HEK293 (cell line): ENCODE results near the gene INHBA.

Source experiments
- CTCF ChIA-PET: fragments of 350-600 bp; formaldehyde crosslinking; extraction: SDS; loops from one replicate; lab custom pipeline; 2021; ENCODE audit warnings: antibody characterized with exemption; lab: Yijun Ruan, JAX
- POLR2A ChIA-PET: fragments of 300-600 bp; formaldehyde crosslinking; extraction: SDS; loops from one replicate; lab custom pipeline; 2020; ENCODE audit warnings: antibody characterized with exemption, inconsistent platforms; lab: Yijun Ruan, JAX
- H3K27ac ChIP-seq: fragments of 200-500 bp; sonication (Bioruptor generic); 2 replicates; pipeline ENCODE4 v1.5.1; 2014; ENCODE audit warnings: low read depth, low read length, control low read depth, inconsistent platforms; ENCODE audit errors: extremely low read depth
- H3K36me3 ChIP-seq, 2 experiments: fragments of 200-500 bp in 1 of 2; sonication (Bioruptor generic) in 1 of 2; 1 replicate in 1 of 2; 2 replicates in 1 of 2; pipeline ENCODE4 v1.5.1; 2014 to 2017; ENCODE audit warnings: inconsistent platforms in 2 of 2, low read length in 2 of 2; ENCODE audit not compliant: control insufficient read depth in 2 of 2, insufficient read depth in 1 of 2
- H3K4me1 ChIP-seq: fragments of 200-500 bp; sonication (Bioruptor generic); 2 replicates; pipeline ENCODE4 v1.5.1; 2014; ENCODE audit warnings: mild to moderate bottlenecking, low read length, inconsistent platforms; ENCODE audit not compliant: control insufficient read depth, insufficient read depth
- H3K4me3 ChIP-seq: 2 replicates; pipeline ENCODE4 v1.5.1; 2011; ENCODE audit warnings: low read depth, mild to moderate bottlenecking, control low read depth, low read length, moderate library complexity
- H3K9me3 ChIP-seq: fragments of 200-500 bp; sonication (Bioruptor generic); 2 replicates; pipeline ENCODE4 v1.5.1; 2014; ENCODE audit warnings: low read depth, low read length, inconsistent platforms; ENCODE audit not compliant: control insufficient read depth, insufficient read depth
- KLF1 ChIP-seq: fragments of 450-650 bp; formaldehyde crosslinking; IDR thresholded peaks from 2 replicates; pipeline ENCODE4 v1.5.1; 2016; ENCODE audit warnings: missing biosample characterization, missing genetic modification characterization
- PRDM2 ChIP-seq: fragments of 450-650 bp; formaldehyde crosslinking; IDR thresholded peaks from 2 replicates; pipeline ENCODE4 v1.5.1; 2016; ENCODE audit warnings: missing biosample characterization, missing genetic modification characterization, borderline replicate concordance
- SETDB1 ChIP-seq: IDR thresholded peaks from one replicate; pipeline ENCODE4 v1.6.1; 2017; ENCODE audit warnings: mild to moderate bottlenecking, low read length, moderate library complexity, mixed read lengths; ENCODE audit not compliant: insufficient read length
- ZBTB48 ChIP-seq: fragments of 450-650 bp; formaldehyde crosslinking; IDR thresholded peaks from 2 replicates; pipeline ENCODE4 v1.5.1; 2016; ENCODE audit warnings: missing biosample characterization, missing genetic modification characterization
- ZNF23 ChIP-seq: fragments of 450-650 bp; formaldehyde crosslinking; IDR thresholded peaks from 2 replicates; pipeline ENCODE4 v1.5.1; 2016; ENCODE audit warnings: missing biosample characterization, missing genetic modification characterization, borderline replicate concordance
- ZNF398 ChIP-seq: fragments of 450-650 bp; formaldehyde crosslinking; IDR thresholded peaks from 2 replicates; pipeline ENCODE4 v1.5.1; 2017; ENCODE audit warnings: missing biosample characterization, missing genetic modification characterization
- ZNF426 ChIP-seq: fragments of 450-650 bp; formaldehyde crosslinking; IDR thresholded peaks from 2 replicates; pipeline ENCODE4 v1.5.1; 2017; ENCODE audit warnings: missing biosample characterization, missing genetic modification characterization, mild to moderate bottlenecking, inconsistent platforms, moderate library complexity
- ZNF514 ChIP-seq: fragments of 450-650 bp; formaldehyde crosslinking; IDR thresholded peaks from 2 replicates; pipeline ENCODE4 v1.5.1; 2016; ENCODE audit warnings: missing biosample characterization, missing genetic modification characterization
- ZNF626 ChIP-seq: fragments of 450-650 bp; sonication (Bioruptor Pico); formaldehyde crosslinking; IDR thresholded peaks from 2 replicates; pipeline ENCODE4 v1.5.1; 2018; ENCODE audit warnings: missing biosample characterization, missing genetic modification characterization, inconsistent platforms
- ZNF664 ChIP-seq: fragments of 450-650 bp; formaldehyde crosslinking; IDR thresholded peaks from 2 replicates; pipeline ENCODE4 v1.5.1; 2016; ENCODE audit warnings: missing biosample characterization, missing genetic modification characterization
- ZNF791 ChIP-seq: fragments of 450-650 bp; formaldehyde crosslinking; IDR thresholded peaks from 2 replicates; pipeline ENCODE4 v1.5.1; 2016; ENCODE audit warnings: missing biosample characterization, missing genetic modification characterization
- ZNF843 ChIP-seq: fragments of 450-650 bp; formaldehyde crosslinking; IDR thresholded peaks from 2 replicates; pipeline ENCODE4 v1.5.1; 2016; ENCODE audit warnings: missing biosample characterization, missing genetic modification characterization
- ZSCAN16 ChIP-seq: fragments of 450-650 bp; formaldehyde crosslinking; IDR thresholded peaks from 2 replicates; pipeline ENCODE4 v1.5.1; 2016; ENCODE audit warnings: missing biosample characterization, missing genetic modification characterization
- TF ChIP-seq, protein P1 (sequence below): fragments of 450-650 bp; formaldehyde crosslinking; optimal IDR thresholded peaks from 2 replicates; pipeline ENCODE3; 2016; ENCODE audit warnings: missing biosample characterization, mild to moderate bottlenecking, missing genetic modification characterization
- TF ChIP-seq, protein P2 (sequence below): sonication (generic); formaldehyde crosslinking; IDR thresholded peaks from 2 replicates; pipeline ENCODE4 v1.8.1; 2022; ENCODE audit warnings: mild to moderate bottlenecking, moderate library complexity, missing genetic modification reagents
- TF ChIP-seq, protein P3 (sequence below): fragments of 450-650 bp; formaldehyde crosslinking; IDR thresholded peaks from 2 replicates; pipeline ENCODE4 v1.5.1; 2017; ENCODE audit warnings: missing biosample characterization, missing genetic modification characterization

INHBA gene

DNA sequence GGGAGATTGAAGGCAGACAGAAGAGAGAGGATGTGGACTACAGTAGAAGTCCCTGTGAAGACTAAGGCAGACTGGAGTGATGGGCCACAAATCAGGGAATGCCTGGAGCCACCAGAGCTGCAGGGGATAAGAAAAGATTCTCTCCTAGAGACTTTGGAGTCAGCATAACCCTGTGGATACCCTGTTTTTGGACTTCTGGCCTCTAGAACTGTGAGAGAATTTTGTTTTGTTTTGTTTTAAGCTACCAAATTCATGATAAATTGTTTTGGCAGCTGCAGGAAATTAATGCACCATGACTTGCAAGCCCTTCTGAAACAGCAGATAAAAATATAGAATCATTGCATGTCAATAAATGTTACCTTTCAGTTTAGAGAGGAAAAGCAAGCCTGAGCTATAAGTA lies 41.3 kb downstream of the INHBA start (continued):
- TF ChIP-seq PRDM2 = no peak

DNA sequence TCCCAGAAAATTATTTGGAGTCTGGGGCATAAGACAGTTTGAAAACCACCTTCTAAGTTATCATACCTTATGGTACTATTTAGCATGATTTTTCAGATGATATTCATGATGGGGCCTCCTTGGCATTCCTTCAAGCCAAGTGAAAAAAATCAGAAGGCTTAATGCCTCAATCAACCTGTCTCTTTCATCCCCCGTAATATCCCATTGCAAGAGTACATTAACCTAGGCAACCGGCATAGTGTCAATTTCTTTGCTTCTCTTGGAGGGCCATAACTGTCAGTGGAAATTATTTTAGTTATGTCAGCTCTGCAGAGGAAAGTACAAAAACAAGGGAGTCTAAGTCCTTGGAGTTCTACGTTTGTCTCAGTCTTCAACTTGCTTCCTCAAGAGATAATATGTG lies 43.4 kb downstream of the INHBA start:
- no peaks in the 10 kb centered on the region for H3K9me3 ChIP-seq
- H3K4me3 ChIP-seq = no peak overlapping the region
- H3K36me3 ChIP-seq = no peaks in the 10 kb centered on the region
- ChIA-PET POLR2A (no interaction called here), CTCF (interaction anchor here (0.6 kb wide), 1 partner anchor 219 kb away, joined by 4 read pairs; no protein-coding TSS in a partner anchor)
- no peak overlapping the region for H3K27ac ChIP-seq
- TF ChIP-seq, protein P1, sequence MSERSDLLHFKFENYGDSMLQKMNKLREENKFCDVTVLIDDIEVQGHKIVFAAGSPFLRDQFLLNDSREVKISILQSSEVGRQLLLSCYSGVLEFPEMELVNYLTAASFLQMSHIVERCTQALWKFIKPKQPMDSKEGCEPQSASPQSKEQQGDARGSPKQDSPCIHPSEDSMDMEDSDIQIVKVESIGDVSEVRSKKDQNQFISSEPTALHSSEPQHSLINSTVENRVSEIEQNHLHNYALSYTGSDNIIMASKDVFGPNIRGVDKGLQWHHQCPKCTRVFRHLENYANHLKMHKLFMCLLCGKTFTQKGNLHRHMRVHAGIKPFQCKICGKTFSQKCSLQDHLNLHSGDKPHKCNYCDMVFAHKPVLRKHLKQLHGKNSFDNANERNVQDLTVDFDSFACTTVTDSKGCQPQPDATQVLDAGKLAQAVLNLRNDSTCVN (tag by site-specific recombination) = no peak
- H3K4me1 ChIP-seq = no peaks in the 10 kb centered on the region

DNA sequence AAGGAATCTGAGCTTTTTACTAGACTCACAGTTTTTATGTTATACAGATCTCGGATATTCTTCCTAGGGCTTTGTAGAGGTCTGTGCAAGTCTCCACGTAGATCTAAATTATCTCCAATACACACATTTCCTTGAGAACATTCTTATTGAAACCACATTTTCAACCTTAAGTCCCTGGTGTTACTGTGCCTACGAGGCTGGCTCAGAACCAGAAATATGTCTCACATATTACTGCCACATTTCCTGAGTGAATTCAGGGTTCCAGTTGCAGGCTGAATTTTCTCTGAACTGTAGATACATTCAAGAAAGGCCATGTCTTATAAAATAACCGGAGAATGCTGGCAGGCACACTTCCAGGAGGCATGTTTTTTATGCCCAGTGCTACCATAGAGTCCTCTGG lies 46.5 kb downstream of the INHBA start:
- Histone ChIP-seq H3K27ac (no peak overlapping the region), H3K9me3 (no peaks in the 10 kb centered on the region), H3K36me3 (no peaks in the 10 kb centered on the region), H3K4me1 (no peaks in the 10 kb centered on the region), H3K4me3 (no peak overlapping the region)
- no peak for TF ChIP-seq ZNF626
- no peak for TF ChIP-seq SETDB1
- no peak for TF ChIP-seq ZNF426 (tag by site-specific recombination)
- TF ChIP-seq ZNF398 (tag by site-specific recombination) = no peak
- no peak for TF ChIP-seq ZNF843 (tag by site-specific recombination)
- no peak for TF ChIP-seq ZNF514 (tag by site-specific recombination)
- TF ChIP-seq ZBTB48 = no peak
- TF ChIP-seq, protein P2, sequence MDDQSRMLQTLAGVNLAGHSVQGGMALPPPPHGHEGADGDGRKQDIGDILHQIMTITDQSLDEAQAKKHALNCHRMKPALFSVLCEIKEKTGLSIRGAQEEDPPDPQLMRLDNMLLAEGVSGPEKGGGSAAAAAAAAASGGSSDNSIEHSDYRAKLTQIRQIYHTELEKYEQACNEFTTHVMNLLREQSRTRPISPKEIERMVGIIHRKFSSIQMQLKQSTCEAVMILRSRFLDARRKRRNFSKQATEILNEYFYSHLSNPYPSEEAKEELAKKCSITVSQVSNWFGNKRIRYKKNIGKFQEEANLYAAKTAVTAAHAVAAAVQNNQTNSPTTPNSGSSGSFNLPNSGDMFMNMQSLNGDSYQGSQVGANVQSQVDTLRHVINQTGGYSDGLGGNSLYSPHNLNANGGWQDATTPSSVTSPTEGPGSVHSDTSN (CRISPR knock-in tag) = no peak
- TF ChIP-seq ZNF23 (tag by site-specific recombination) = no peak
- no peak for TF ChIP-seq ZSCAN16 (tag by site-specific recombination)
- TF ChIP-seq, protein P3, sequence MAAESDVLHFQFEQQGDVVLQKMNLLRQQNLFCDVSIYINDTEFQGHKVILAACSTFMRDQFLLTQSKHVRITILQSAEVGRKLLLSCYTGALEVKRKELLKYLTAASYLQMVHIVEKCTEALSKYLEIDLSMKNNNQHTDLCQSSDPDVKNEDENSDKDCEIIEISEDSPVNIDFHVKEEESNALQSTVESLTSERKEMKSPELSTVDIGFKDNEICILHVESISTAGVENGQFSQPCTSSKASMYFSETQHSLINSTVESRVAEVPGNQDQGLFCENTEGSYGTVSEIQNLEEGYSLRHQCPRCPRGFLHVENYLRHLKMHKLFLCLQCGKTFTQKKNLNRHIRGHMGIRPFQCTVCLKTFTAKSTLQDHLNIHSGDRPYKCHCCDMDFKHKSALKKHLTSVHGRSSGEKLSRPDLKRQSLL (tag by site-specific recombination) = no peak
- no peak for TF ChIP-seq KLF1
- TF ChIP-seq ZNF664 (tag by site-specific recombination) = no peak
- no peak for TF ChIP-seq ZNF791 (tag by site-specific recombination)
- CTCF ChIA-PET = interaction anchor here (0.6 kb wide), 1 partner anchor 70 kb away, joined by 4 read pairs; no protein-coding TSS in a partner anchor
- POLR2A ChIA-PET = no interaction called here
